Hypothalamus (tissue), 51 donors: ENCODE results near the gene PRDM1.

ENCODE experiments used
- DNase-seq, 51 donors: peaks; one replicate each; lab custom pipeline; 2025; lab: John Stamatoyannopoulos, UW

PRDM1 gene

DNA sequence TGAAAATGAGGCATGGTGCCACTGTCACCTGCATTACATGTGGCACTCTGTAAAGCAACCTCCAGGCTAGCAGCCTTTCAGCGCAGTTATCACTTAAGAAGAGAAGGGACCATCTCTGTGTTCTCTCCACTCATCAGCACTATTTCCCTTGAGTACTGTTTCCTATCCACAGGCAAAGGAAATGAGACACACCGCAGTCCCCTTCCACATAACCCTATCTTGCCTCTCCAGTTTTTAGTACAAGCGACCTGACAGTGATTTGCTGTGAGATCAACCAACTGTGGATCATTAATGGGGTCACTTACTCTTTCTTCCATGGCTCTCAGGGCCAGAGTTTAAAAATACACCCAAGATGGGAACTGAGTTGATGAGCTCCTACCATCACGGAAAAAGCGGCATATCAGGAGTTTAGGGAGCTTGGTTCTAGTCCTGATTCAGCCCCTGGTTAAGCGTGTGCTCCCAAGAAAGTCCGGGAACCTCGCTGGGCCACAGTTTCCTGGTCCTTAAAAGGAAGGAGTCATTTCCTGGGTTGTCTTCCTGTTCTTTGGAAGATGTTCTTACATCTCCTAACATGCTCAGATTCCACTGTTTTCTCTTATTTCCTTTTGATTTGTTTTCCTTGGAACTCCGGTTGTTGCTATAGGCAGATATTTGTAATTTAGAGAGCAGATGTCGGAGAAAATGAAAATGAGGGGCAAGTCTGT lies 27.3 kb downstream of the PRDM1 start:
- DNase-seq = no peak

DNA sequence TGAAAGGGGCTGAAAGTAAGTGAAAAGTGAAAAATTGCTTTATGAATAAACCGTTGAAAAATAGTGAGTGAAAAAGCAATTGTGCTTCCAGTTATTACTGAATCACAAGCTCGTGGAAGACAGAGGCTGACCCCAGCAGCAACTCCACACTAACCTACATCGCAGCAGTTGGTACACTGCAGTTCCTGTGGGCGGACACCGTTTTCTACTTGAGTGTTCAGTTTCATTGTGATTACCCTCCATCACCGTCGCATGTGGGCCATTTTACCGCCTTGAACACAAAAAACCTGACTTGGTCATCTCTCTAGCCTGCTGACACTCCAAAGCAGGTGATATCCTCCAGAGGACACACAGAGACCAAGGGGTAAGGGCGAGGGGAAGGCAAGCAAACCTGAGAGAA lies 28.4 kb downstream of the PRDM1 start:
- no peak for DNase-seq

DNA sequence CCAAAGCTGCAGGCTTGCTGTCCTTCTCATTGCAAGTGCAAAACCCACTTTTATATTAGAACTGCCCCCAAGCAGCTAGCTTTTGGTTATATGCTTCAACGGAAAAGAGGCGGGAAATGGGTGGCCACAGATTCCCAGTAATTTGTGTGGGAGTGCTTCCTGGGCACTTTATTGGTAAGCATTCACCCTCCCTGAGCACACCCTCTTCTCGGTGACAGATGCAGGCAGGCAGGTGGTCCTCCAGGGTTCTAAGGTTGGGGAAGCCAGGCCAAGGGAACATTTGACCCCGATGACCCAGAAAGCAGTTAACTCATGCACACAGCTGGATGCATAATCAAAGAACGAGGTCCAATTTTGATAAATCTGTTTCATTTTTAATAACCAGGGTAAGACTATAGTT lies 29.1 kb downstream of the PRDM1 start:
- DNase-seq = no peak

DNA sequence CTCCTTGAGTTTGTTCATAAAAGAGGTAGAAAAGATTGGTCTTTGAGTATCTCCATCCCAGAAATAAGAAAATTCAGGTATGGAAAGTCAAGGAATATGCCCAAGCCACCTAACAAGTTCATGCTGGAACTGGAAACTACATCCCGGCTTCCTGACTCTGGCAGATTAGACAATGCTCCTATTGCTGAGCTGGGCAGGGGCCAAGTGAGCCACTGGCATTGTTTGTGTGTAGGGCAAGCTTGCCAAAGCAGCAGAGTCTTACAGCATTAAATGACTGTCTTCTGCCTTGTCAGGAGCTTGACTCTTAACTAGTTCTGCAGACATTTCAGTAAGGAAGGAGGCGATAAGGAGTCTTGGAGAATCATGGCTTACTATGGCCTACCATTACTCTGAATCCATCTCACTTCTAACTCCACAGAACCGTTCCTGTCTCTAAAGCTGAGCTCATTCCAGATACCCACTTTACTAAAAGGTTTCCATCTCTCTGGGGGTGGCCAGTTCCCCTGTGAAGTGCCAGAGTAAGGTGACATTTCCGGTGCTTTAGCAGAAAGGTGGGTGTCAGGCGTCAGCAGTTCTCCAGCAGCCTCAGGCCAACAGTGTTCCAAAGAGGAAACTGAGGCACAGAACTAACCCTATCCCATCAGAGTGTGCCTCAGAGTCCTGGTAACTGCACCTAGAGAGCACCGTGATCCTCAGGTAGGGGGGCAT lies 30.1 kb downstream of the PRDM1 start:
- peak in 40 of 51 donors; percentile 1 to 85 (median 44) for DNase-seq

DNA sequence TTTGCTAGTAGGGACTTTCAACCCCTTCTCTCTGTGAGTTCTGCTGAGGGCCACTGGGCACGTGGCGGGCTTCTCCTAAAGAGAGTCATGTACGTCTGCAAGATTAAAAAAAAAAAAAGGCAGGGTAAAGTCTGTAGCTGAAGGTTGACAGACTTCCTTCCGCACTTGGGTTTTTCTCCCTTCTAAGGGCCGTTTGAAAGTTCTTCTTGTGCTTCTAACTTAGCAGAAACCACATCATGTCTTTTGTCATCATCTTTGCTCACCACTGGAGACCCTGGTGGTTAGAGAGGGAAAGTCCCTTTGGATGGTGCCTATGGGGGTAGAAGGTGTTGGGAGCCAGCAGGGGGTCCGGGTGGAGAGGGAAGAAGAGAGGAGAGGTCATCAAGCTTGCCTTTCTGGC lies 31.4 kb downstream of the PRDM1 start:
- DNase-seq = no peak

DNA sequence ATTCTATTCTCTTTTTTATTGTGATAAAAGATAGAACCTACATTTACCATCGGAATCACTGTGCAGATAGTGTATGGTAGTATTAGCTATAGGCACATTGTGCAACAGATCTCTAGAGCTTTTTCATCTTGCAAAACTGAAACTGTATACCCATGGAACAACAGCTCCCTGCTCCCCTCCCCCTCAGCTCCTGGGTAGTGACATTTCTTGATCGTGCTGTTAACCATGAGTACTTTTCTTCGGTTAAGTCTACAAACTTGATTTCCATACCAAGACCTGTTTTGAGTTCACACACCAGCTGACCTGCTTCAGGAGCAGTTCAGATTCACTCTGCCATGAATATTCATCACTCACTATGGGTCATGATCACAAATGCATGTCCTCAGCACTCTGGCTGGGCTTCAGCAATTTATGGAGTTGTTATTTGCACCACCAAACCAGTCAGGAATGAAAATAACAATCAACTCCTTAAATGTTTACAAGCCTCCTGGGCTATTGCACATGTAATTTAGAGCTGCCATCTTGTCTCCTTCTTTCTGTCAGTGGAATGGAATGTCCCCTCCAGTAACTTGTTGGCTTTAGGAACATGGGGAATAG lies 32.8 kb downstream of the PRDM1 start:
- DNase-seq = no peak

DNA sequence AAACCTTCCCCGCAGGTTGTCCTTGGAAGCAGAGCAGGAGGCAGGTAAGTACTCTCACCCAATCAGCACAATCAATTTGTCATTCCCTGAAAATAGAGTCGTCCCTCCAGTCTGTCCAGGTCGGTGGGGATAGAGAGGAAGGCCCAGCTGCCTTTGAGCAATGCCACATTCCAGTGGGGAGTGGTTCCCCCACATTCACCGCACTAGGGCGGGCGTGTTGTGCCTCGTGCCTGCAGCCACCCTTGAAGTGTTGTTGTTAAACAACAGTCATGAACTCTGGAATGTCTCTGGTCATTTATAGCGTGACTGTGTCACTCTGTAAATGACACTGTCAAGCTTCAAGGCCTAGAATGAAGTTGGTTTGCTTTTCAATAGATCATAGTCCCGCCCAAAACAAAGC lies 33.4 kb downstream of the PRDM1 start:
- no peak for DNase-seq

DNA sequence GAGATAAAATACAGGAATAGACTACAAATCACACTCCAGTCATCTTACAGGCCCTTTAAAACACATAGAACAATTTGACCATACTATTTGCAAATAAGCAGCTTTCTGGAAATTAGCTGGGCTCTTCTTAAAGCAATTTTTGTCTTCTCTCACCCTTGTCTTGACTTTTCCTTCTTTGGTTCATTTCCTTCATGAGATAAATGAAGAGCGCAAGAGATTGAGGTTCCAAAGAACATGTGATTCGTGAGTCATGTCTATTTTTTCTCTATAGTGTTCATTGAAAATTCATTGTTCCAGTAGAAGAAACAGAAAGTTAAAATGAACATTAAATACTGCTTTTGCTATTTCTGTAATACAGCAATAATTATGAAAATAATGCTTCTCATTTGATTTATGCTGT lies 33.9 kb downstream of the PRDM1 start:
- peak in 1 of 51 donors; percentile 11 for DNase-seq

DNA sequence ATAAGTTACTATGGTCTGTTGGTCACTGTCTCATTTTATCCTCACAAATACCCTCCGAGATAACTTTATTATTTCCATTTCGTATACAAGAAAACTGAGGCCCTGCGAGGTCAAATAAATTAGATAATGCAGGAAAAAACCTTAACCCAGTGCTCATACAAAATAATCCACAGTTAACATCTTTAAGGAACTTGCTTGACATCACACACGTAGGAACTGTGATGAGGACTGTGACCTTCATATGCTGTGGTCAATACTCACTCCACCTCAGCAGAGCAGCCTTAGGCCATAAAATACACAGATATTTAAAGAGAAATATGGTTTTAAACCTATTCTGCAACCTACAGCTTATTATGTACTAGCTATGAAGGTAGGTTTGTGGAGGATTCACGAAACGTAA lies 34.3 kb downstream of the PRDM1 start:
- no peak for DNase-seq

DNA sequence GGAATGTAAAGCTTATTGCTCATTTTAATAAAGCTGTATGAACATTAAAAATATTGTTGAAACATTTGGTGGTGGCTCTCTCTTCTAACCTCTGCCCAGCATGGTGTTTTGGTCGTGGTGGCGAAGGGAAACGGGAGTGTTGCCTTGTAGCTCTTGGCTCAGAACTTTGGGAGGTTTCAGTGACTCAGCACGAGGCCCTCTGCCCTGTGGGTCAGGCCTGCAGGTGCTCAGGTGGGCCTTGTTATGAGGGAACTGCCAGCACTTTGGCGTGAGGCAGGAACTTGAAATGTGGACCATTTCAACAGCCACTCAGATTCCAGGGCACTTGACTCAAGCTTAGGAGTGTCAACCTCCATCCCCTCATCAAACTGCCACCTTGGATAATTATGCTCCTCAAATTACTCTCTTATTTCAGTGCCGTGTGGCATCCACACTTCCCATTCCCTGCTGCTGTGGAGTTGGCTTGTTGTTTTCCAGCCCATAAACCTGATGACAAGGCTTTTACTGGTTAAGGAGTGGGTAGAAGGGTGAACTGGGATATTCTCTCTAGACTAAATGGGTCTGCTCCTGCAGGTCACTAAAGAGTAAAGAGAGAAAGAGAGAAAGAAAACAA lies 36.3 kb downstream of the PRDM1 start:
- no peak for DNase-seq

DNA sequence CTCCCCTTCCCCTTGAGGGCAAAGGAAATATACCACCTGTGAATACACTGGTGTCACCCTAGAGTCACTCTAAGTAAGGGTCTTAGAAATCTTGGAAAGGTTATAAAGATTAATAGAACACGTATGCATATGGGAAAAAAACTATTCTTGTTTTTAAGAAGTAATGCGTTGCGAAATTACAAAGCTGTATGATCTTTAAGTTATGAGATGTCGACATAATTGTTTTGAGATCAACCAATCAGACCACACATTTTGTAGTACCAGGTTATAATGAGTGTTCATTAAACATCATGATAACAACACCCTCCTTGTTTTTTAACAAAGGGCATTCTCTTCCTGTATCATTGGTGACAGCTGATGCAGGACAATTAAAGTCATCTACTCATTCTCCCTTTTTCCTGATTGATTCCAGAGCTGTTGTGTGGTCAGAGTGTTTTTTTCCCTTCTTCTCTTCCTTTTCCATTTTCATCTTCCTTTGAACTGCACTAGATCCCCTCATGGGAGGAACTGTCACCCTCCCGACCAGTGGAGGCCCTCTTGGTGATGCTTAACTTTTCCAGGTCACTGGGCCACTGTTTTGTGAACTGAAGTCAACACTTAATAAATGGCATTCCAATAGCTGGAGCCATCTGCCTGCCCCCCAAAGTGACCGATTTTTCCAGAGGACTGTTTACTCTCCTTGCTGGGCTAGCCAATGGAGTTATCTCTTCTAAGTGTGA lies 37.0 kb downstream of the PRDM1 start:
- DNase-seq = no peak

DNA sequence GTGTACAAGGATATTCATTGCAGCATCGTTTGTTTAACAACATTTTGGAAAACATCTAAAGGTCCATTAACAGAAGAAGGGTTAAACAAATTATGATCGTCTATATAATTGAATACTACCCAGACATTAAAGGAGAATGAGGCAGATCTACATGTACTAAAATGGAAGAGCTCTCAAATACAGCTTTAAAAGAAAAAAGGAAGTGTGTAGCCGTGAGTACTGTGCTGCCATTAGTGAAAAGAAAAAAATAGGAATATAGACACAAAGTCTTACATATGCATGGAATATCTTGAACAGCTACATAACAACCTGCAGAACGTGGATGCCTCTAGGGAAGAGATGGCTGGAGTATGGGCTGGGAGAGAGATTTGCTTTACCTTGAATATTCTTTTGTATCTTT lies 37.9 kb downstream of the PRDM1 start:
- no peak for DNase-seq

DNA sequence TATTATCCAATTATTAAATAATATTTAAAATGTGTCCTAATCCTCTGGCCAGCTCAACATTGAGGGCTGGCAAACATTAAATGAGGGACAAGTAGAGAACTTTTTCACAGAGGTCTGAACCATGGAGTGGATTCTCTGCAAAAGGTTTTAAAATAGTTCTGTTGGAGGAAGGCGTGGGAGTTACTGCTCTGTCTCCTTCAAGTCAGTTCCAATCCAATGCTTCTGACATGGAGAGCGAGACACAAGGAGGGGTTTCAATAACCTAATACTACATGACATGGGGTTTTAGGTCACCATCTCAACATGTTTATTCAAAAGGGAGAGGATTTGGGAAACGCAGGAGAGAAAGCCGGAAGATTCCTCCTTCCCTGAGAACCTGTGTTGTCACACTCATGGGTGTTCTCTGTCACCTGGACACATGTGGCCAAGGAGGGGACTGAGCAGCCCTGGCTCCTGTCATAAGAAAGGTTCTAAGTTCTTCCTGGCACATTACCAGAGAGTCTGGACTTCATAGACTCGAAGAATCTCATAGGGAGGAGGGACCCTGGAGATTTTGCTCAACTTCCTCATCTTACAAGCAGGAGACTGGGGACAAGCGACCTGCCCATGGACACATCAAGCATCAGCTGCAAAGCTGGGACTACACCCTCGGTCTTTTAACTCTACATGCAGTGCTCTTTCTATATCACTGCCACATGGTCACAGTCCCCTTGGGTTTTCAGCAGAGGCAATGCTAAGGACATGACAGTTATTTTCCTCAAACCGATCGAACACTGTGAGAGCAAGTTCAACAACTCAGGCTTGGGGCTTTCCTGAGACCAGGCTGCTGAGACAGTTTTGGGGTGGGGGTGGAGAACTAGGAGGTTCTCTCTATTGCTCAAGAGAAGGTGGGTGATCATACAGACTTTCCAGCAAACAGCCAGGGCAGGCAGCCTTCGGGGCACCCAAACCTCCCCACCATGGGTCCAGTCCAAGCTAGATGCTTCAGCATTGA lies 38.6 kb downstream of the PRDM1 start:
- DNase-seq = no peak

DNA sequence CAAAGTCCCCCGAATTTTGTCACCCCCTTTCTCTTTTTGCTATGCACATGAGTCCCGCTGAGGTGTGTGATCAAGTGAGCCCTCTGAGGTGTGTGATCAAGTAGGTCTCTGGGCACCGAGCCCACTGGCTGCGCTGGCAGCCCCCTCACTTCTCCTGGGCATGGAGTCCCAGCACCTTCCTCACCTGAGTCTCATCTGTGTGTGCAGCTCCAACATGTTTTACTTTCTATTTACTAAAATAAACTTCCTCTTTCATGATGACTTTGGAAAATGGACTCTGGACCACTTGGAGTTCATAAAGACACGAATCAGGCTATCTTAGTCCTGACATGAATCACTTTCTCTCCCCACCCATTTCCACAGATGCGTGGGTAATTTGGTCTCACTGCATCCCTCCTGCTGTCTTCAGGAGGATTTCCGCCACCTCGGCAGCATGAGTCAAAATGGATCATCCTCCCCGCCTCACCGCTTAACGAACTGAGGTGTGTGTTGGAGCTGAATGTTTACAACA lies 39.8 kb downstream of the PRDM1 start:
- DNase-seq = peak in 1 of 51 donors; percentile 15

DNA sequence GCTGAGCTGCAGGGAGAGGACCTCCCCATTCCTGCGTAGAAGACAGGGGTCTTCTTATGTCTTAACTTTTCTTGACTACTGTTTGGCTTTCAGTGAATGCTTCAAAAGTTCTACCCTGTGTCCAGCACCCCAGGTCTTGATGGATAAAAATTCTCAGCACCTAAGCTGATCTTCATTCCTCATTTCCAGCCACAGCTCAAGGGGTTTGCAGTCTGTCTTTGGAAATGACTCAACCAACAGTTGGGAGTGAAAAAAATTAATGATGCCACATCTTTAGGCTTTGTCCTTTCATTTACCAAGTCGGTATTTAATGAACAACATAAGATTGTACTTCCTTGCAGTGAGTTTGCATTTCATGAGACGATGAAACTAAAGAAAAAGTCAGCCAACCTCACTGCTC lies 40.3 kb downstream of the PRDM1 start:
- no peak for DNase-seq

DNA sequence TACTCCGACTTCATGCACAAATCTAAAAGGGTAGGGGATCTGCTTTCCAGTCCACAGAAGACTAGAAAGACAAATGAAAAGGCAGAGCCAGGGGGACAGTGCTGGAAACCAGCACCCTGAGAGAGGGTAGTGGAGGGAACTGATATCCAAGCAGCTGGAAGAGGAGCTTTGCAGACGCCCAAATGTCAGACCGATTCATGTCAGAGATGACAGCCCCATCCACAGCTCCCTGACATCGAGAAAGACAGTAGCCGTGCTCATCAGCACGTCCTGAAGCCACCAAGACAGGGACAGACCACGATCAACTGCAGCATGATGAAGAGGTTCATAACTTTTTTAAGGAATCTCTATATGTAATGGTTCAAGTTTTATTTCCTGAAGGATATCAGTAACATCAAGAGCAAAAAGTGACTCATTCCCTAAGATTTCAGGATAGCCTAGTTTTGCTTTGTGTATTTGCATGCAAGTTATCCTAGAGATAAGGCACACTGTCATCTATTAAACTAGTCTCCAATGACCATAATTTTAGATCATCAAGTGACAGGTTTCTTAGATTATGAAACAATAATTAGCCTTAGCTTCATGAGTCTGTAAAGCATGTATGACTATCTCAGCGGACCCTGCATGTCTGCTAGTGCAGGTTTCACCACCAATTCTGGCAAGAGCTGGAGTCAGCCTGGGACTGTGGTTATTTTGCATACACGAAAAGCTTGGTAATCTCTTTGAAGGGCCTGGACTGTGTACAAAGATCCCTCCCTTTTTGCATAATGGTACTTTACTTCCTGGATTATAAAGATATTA lies 43.0 kb downstream of the PRDM1 start:
- DNase-seq = no peak

DNA sequence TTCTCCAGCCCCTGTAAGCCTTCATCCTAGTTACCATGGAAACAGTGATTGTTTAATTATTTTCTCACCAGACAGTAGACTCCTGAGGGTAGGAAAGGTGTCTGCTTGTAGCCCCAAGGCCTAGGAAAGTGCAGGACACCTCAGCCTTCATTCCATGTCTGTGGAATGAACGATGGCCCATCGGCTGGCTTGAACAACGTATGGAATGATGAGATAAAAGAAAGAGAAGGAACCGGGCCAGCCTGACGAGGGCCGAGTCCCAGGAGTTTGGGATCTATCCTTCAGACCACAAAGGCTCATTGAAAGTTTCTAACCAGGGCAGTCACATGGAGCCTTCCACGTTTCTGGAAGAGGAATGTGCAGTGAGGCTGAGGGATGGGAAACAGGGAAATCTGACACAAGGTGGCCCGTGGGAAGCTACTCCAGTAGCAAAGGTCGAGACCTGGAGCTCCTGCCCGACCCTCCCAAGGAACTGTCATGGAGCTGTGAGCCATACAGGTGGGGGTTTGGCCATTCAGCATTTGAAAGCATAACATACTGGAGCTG lies 46.1 kb downstream of the PRDM1 start:
- DNase-seq = no peak

DNA sequence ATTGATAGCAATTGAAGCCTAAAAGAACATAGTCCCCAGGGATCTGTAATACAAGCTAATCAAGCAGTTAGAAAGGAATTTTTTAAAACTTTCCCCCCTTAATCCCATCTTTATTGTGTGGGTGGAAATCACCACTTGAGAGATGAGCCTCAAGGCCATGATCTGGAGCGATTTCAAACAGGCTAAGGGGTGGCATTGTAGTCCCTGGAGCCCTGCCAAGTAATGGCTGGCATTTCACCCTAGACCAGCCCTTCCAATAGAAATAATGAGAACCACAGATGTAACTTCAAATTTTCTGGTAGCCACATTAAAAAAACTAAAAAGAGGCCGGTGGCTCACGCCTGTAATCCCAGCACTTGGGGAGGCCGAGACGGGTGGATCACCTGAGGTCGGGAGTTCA lies 46.9 kb downstream of the PRDM1 start:
- DNase-seq = peak in 2 of 51 donors; percentile 4 to 10
